ENCODE measurements around the gene MORN3. TPM values are rescaled to one million over a fixed set of nuclear protein-coding genes. Genes with fewer than 3 reads are reported as not detected.

Gene MORN3
- total RNA-seq, 1 experiment from 2014 or later = 0.37 TPM

- Mint-ChIP-seq H3K9me3 (no peaks in the 10 kb centered on the region), H3K36me3 (no peaks in the 10 kb centered on the region), H3K4me3 (no peak overlapping the region), H3K27me3 (ENCODE audit: low read depth) (no peaks in the 10 kb centered on the region), H3K4me1 (peaks cover 22% of the 10 kb centered on the region), H3K27ac (peak overlapping the region; percentile 91)
- TF ChIP-seq ATF1 (CRISPR knock-in tag; IDR thresholded peaks at IDR 0.05) (no peak), PREB (CRISPR knock-in tag; IDR thresholded peaks at IDR 0.05; ENCODE audit: borderline replicate concordance) (no peak), ZNF219 (CRISPR knock-in tag; IDR thresholded peaks at IDR 0.05; ENCODE audit: borderline replicate concordance) (no peak), NFATC4 (CRISPR knock-in tag; IDR thresholded peaks at IDR 0.05) (no peak)
- peak; percentile 64 for ATAC-seq
- ChIA-PET POLR2A (interaction anchor here (0.6 to 1.2 kb wide), 5 partner anchors 8 to 44 kb away, joined by 3 to 5 read pairs (median 3); no protein-coding TSS in a partner anchor), CTCF (interaction anchor here (0.6 to 5.3 kb wide), 7 partner anchors 48 to 177 kb away, joined by 3 to 56 read pairs (median 4); partner anchors contain the start of genes MORN3 and TMEM120B)
- no peak for DNase-seq (ENCODE audit: low spot score)
Measured at GRCh38 chr12:121620333-121620891, 49.0 kb downstream of the MORN3 start.

GRCh38 chr12:121618659-121619233 is 50.7 kb downstream of the MORN3 start:
- peaks cover 24% of the 10 kb centered on the region for H3K4me1 Mint-ChIP-seq
- TF ChIP-seq E2F5 (CRISPR knock-in tag; IDR thresholded peaks at IDR 0.05) = no peak
- no peak for TF ChIP-seq ZNF396 (CRISPR knock-in tag; IDR thresholded peaks at IDR 0.05; ENCODE audit: borderline replicate concordance)
- no peak for TF ChIP-seq JUN (CRISPR knock-in tag; IDR thresholded peaks at IDR 0.05)
- no peak for TF ChIP-seq FOXJ3 (CRISPR knock-in tag; IDR thresholded peaks at IDR 0.05; ENCODE audit: borderline replicate concordance)
- TF ChIP-seq MYBL2 (CRISPR knock-in tag; IDR thresholded peaks at IDR 0.05) = no peak
- no peak for TF ChIP-seq NR1H2 (CRISPR knock-in tag; IDR thresholded peaks at IDR 0.05)
- no peak for TF ChIP-seq AR (CRISPR knock-in tag; IDR thresholded peaks at IDR 0.05)
- no peak for TF ChIP-seq ZNF232 (CRISPR knock-in tag; IDR thresholded peaks at IDR 0.05)
- TF ChIP-seq KAT7 (CRISPR knock-in tag; IDR thresholded peaks at IDR 0.05; ENCODE audit: borderline replicate concordance) = no peak
- TF ChIP-seq FOXK1 (CRISPR knock-in tag; IDR thresholded peaks at IDR 0.05) = no peak
- no peak for TF ChIP-seq CREM (CRISPR knock-in tag; IDR thresholded peaks at IDR 0.05)
- H3K9me3 Mint-ChIP-seq = no peaks in the 10 kb centered on the region
- no peak for DNase-seq (ENCODE audit: low spot score)
- H3K36me3 Mint-ChIP-seq = no peaks in the 10 kb centered on the region
- H3K4me3 Mint-ChIP-seq = no peak overlapping the region
- ATAC-seq = no peak
- POLR2A ChIA-PET = no interaction called here
- no peak overlapping the region for H3K27ac Mint-ChIP-seq
- CTCF ChIA-PET = no interaction called here
- H3K27me3 Mint-ChIP-seq (ENCODE audit: low read depth) = no peaks in the 10 kb centered on the region

- Mint-ChIP-seq H3K4me1 (peaks cover 26% of the 10 kb centered on the region), H3K27ac (no peak overlapping the region), H3K9me3 (no peaks in the 10 kb centered on the region), H3K36me3 (no peaks in the 10 kb centered on the region), H3K4me3 (no peak overlapping the region), H3K27me3 (ENCODE audit: low read depth) (no peaks in the 10 kb centered on the region)
- TF ChIP-seq ZMAT4 (CRISPR knock-in tag; IDR thresholded peaks at IDR 0.05) (no peak), NFE2L1 (CRISPR knock-in tag; IDR thresholded peaks at IDR 0.05) (no peak), ATF6 (CRISPR knock-in tag; IDR thresholded peaks at IDR 0.05) (no peak), FOXP1 (CRISPR knock-in tag; IDR thresholded peaks at IDR 0.05; ENCODE audit: borderline replicate concordance) (no peak)
- ChIA-PET POLR2A (interaction anchor here (0.7 kb wide), 2 partner anchors 56 to 78 kb away, joined by 3 to 5 read pairs; no protein-coding TSS in a partner anchor), CTCF (interaction anchor here (0.6 to 1.5 kb wide), 3 partner anchors 9 to 114 kb away, joined by 3 to 8 read pairs (median 3); no protein-coding TSS in a partner anchor)
- ATAC-seq (no peak), DNase-seq (ENCODE audit: low spot score) (no peak)
Measured at GRCh38 chr12:121614872-121615467, 54.5 kb downstream of the MORN3 start.

All from WTC11 (cell line).